ENCODE data around the gene DPH1.
"Not testable (repeated sequence)": the region's sequence is repeated elsewhere in the genome, so short reads cannot be mapped to it uniquely, and the experiment has no call there.

Gene DPH1

DNA sequence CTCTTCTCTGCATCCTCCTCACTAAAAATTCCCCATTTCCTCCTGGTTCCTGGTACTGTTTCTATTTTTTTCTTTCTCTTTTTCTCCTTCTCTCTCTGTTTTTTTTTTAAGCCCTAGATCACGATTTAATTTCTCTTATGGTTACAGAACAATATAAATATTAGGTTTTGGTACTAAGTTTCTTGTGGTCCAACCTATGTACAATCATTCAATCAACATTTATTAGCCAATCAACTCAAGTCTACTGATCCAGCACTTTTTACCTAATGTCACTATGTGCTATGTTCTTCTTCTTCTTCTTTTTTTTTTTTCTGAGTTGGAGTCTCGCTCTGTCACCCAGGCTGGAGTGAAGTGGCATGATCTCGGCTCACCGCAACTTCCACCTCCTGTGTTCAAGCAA lies 17.5 kb upstream of the DPH1 start:
- no peak for TF ChIP-seq POLR2A (IDR thresholded peaks at IDR 0.05; ENCODE audit: extremely low read depth, insufficient read length)
- H3K4me3 ChIP-seq (ENCODE audit: low read depth, low read length) = no peak overlapping the region
- DNase-seq (ENCODE audit: low read depth) = no peak

DNA sequence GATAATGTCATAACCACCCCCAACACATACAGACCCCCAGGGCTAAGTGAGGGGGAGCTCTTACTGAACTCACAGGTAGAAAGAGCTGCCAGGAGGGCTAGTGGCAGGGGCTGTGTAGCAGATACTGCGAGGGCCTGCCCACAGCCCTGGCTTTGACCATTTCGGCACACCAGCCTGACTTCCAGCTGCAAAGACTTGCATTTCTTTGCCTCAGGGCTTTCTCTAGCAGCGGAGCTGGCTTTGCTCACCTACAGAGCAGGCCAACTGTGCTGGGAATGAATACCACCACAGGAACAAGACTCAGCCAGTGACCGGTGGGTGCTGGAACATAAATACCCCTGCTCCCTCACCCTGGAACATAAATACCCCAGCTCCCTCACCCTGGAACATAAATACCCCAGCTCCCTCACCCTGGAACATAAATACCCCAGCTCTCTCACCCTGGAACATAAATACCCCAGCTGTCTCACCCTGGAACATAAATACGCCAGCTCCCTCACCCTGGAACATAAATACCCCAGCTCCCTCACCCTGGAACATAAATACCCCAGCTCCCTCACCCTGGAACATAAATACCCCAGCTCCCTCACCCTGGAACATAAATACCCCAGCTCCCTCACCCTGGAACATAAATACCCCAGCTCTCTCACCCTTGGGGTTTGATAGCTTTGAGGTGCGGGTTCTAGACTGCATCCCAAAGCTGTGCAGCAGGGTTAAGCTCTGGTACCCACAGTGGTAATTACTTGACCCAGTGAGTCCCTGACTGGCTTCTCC lies 16.5 kb upstream of the DPH1 start:
- DNase-seq (ENCODE audit: low read depth); H3K4me3 ChIP-seq (ENCODE audit: low read depth, low read length): not testable (repeated sequence)

DNA sequence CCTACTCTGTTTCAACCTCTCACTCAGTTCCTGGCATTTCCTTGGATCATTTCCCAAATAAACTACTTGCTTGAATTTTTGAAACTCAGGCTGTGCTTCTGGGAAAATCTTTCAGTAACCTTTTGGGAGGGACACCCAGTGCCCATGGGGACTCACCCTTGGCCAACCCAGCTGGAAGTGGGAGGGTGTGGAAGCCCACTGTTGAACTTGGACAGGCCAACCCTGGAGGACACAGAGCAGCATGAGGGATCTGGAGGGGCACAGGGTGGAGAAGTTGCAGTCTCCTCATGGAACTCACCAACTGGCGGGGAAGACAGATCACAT lies 16.0 kb upstream of the DPH1 start:
- TF ChIP-seq, protein P1, sequence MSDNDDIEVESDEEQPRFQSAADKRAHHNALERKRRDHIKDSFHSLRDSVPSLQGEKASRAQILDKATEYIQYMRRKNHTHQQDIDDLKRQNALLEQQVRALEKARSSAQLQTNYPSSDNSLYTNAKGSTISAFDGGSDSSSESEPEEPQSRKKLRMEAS (IDR thresholded peaks at IDR 0.05; ENCODE audit: low read depth, low read length) = no peak
- TF ChIP-seq POLR2A (IDR thresholded peaks at IDR 0.05; ENCODE audit: extremely low read depth, insufficient read length) (no peak), MYC (IDR thresholded peaks at IDR 0.05; ENCODE audit: low read depth, low read length) (no peak)
- TF ChIP-seq, protein P2, sequence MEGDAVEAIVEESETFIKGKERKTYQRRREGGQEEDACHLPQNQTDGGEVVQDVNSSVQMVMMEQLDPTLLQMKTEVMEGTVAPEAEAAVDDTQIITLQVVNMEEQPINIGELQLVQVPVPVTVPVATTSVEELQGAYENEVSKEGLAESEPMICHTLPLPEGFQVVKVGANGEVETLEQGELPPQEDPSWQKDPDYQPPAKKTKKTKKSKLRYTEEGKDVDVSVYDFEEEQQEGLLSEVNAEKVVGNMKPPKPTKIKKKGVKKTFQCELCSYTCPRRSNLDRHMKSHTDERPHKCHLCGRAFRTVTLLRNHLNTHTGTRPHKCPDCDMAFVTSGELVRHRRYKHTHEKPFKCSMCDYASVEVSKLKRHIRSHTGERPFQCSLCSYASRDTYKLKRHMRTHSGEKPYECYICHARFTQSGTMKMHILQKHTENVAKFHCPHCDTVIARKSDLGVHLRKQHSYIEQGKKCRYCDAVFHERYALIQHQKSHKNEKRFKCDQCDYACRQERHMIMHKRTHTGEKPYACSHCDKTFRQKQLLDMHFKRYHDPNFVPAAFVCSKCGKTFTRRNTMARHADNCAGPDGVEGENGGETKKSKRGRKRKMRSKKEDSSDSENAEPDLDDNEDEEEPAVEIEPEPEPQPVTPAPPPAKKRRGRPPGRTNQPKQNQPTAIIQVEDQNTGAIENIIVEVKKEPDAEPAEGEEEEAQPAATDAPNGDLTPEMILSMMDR (IDR thresholded peaks at IDR 0.05; ENCODE audit: low read depth, low read length) = no peak
- no peak overlapping the region for H3K4me3 ChIP-seq (ENCODE audit: low read depth, low read length)
- no peak for DNase-seq (ENCODE audit: low read depth)

DNA sequence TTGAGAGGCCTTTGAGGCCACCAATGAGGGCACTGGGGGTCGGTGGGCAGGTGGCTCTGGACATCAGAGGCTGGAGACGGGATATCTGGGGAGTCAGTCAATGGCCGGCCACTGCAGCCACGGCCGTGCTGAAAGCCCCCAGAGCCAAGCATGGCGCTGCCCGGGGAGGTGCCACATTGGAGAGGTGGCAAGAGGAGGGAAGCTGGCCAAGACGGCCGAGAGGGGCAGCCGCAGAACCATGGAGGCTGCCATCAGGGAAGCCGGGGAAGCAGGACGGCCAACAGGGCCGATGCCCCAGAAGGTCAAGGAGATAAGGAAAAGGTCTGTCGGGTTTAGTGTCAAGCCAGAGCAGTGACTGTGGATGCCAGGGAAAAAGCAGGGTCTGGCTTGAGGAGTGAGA lies 14.6 kb upstream of the DPH1 start:
- TF ChIP-seq, protein P1 (IDR thresholded peaks at IDR 0.05; ENCODE audit: low read depth, low read length) = no peak
- TF ChIP-seq, protein P2 (IDR thresholded peaks at IDR 0.05; ENCODE audit: low read depth, low read length) = no peak
- no peak for TF ChIP-seq MYC (IDR thresholded peaks at IDR 0.05; ENCODE audit: low read depth, low read length)
- no peak for TF ChIP-seq POLR2A (IDR thresholded peaks at IDR 0.05; ENCODE audit: extremely low read depth, insufficient read length)
- no peak for DNase-seq (ENCODE audit: low read depth)
- H3K4me3 ChIP-seq (ENCODE audit: low read depth, low read length) = no peak overlapping the region

DNA sequence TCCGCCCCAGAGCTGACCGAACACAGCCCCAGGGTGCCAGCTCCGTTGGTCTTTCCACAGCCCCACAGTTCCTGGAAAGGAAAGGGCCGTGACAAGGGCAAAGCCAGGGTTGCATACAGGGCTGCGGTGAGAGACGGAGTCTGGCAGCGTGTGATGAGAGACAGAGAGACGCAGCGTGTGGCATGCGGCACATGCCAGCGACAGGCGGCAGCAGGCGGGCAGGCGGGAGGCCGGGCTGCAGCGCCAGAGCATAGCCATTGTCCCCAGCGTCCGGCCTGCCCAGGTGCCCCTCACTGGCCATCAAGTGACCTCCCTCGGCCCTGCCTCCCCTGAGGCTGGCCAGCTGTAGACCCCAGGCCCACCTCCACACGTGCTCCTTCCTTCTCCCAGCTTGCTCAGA lies 13.5 kb upstream of the DPH1 start:
- no peak overlapping the region for H3K4me3 ChIP-seq (ENCODE audit: low read depth, low read length)
- TF ChIP-seq, protein P1 (IDR thresholded peaks at IDR 0.05; ENCODE audit: low read depth, low read length) = no peak
- no peak for TF ChIP-seq MYC (IDR thresholded peaks at IDR 0.05; ENCODE audit: low read depth, low read length)
- TF ChIP-seq, protein P2 (IDR thresholded peaks at IDR 0.05; ENCODE audit: low read depth, low read length) = no peak
- TF ChIP-seq POLR2A (IDR thresholded peaks at IDR 0.05; ENCODE audit: extremely low read depth, insufficient read length) = no peak
- no peak for DNase-seq (ENCODE audit: low read depth)

DNA sequence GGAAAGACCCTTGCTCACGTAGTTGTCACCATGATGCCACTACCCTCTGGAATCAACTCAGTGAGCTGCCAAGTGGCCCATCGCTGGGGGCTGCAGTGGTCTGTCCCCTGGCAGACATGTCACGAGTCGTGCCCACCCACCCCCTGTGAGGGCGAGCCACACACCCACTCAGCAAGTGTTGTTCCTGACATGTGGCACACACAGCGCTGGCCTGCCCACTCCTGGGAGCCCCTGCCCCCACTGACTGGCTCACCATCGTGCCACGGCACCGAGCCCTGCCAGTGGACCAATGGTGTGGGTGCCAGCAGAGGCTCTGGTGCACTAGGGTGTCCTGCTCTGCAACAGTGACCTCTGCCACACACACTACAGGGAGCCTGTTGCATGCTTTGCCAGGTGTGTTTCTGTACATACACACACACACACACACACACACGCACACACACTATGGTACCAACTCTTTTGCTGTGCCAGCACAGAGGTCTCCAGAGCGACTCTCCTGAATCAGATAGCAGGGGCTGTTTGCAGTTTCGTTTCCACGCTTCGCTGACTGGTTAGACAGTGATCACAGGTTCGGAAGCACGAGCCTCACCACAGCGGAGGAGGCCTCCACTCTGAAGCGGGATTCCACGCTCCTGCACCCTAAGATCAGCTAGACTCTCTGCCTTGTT lies 12.5 kb upstream of the DPH1 start:
- TF ChIP-seq MYC (IDR thresholded peaks at IDR 0.05; ENCODE audit: low read depth, low read length) = no peak
- TF ChIP-seq, protein P1 (IDR thresholded peaks at IDR 0.05; ENCODE audit: low read depth, low read length) = no peak
- TF ChIP-seq POLR2A (IDR thresholded peaks at IDR 0.05; ENCODE audit: extremely low read depth, insufficient read length) = no peak
- TF ChIP-seq, protein P2 (IDR thresholded peaks at IDR 0.05; ENCODE audit: low read depth, low read length) = no peak
- no peak overlapping the region for H3K4me3 ChIP-seq (ENCODE audit: low read depth, low read length)
- DNase-seq (ENCODE audit: low read depth) = no peak
